Spleen (tissue), 11 donors: ENCODE results near the gene EML2. TPM values are rescaled to one million over a fixed set of nuclear protein-coding genes. Genes with fewer than 3 reads are reported as not detected.
"Not testable (repeated sequence)": the region's sequence is repeated elsewhere in the genome, so short reads cannot be mapped to it uniquely, and the experiment has no call there.

Experiments used
- DNase-seq: peaks from one replicate; pipeline ENCODE4 v3.0.0-alpha.2; 2020
- H3K27ac ChIP-seq, 8 donors: fragments of 200-600 bp; sonication (generic) in 7 of 8; 1 replicate in 4 of 8; 2 replicates in 4 of 8; pipeline versions ENCODE4 v1.5.0 to v1.8.0; 2016 to 2021; ENCODE audit warnings: inconsistent platforms in 4 of 8, mild to moderate bottlenecking in 4 of 8, moderate library complexity in 1 of 8
- H3K27me3 ChIP-seq, 7 donors: fragments of 200-600 bp; sonication (generic) in 6 of 7; replicated peaks in 1 of 7; 1 replicate in 4 of 7; 2 replicates in 3 of 7; pipeline versions ENCODE4 v1.5.0 to v1.8.0; 2016 to 2021; ENCODE audit warnings: inconsistent platforms in 3 of 7, mild to moderate bottlenecking in 1 of 7
- H3K36me3 ChIP-seq, 6 donors: fragments of 200-600 bp; sonication (generic) in 5 of 6; 1 replicate in 4 of 6; 2 replicates in 2 of 6; pipeline versions ENCODE4 v1.5.0 to v1.8.0; 2016 to 2021; ENCODE audit warnings: inconsistent platforms in 2 of 6
- H3K4me1 ChIP-seq, 6 donors: fragments of 200-600 bp; sonication (generic) in 5 of 6; 1 replicate in 3 of 6; 2 replicates in 3 of 6; pipeline versions ENCODE4 v1.5.0 to v1.8.0; 2016 to 2021; ENCODE audit warnings: inconsistent platforms in 3 of 6
- H3K4me3 ChIP-seq, 8 donors: fragments of 200-600 bp; sonication (generic) in 7 of 8; 1 replicate in 4 of 8; 2 replicates in 4 of 8; pipeline versions ENCODE4 v1.5.0 to v1.8.0; 2016 to 2021; ENCODE audit warnings: inconsistent platforms in 4 of 8, mild to moderate bottlenecking in 4 of 8, moderate library complexity in 2 of 8
- H3K9me3 ChIP-seq, 8 donors: fragments of 200-600 bp; sonication (generic) in 7 of 8; 1 replicate in 4 of 8; 2 replicates in 4 of 8; pipeline versions ENCODE4 v1.5.0 to v1.8.0; 2016 to 2021; ENCODE audit warnings: inconsistent platforms in 4 of 8
- CTCF ChIP-seq, 11 experiments: fragments of 200-600 bp in 7 of 11; fragments of 450-650 bp in 4 of 11; sonication (generic) in 4 of 11; IDR thresholded peaks in 8 of 11; conservative IDR thresholded peaks in 3 of 11; 1 replicate in 7 of 11; 2 replicates in 4 of 11; pipeline versions ENCODE4 v1.4.0 to v1.8.0; 2016 to 2021; ENCODE audit warnings: antibody characterized with exemption in 11 of 11, inconsistent platforms in 4 of 11, mild to moderate bottlenecking in 1 of 11
- POLR2A ChIP-seq, 3 donors: fragments of 450-650 bp; IDR thresholded peaks; one replicate each; pipeline ENCODE4 v1.5.1; 2017; ENCODE audit warnings: antibody characterized with exemption in 3 of 3, mild to moderate bottlenecking in 1 of 3
- POLR2AphosphoS5 ChIP-seq, 3 donors: sonication (generic); formaldehyde crosslinking; IDR thresholded peaks; one replicate each; pipeline ENCODE4 v1.5.1; 2017; ENCODE audit warnings: antibody characterized with exemption in 3 of 3
- WGBS, 5 donors: extraction: QIAGEN DNeasy Blood & Tissue Kit in 3 of 5; methylation state at CpG; one replicate each; pipeline versions ENCODE4 v1.1.5 to v1.1.7; 2013 to 2018; 5-methylcytosine and 5-hydroxymethylcytosine counted together
- intact Hi-C: fragments of 100-400 bp; cut with DNase I; formaldehyde crosslinking; loops from one replicate; pipeline ENCODE4 v1.15.0; 2023; ENCODE audit warnings: low total_unique reads
- polyA plus RNA-seq, 3 donors: library from polyadenylated mRNA; stranded (reverse); fragments of 200-250 nt; gene quantifications; one replicate each; pipeline ENCODE4 v1.2.1, GENCODE V29; 2013
- total RNA-seq, 7 donors: library from RNA; depleted of rRNA in 3 of 7; stranded (reverse); fragments of >200 nt in 3 of 7; fragmentation: NEBNext Ultra II Directional in 4 of 7; extraction: Animal tissue kit (Norgen Biotek cat#: 25700) in 4 of 7; gene quantifications; one replicate each; pipeline versions ENCODE4 v1.1.0 to v1.2.1, GENCODE V29; 2016 to 2021
- donor health status: healthy with polysubstance abuse.
- donor health status: DM: no; HTN: no; CAD: no; lungs with moderate emphysema.
- donor health status: DM: no; HTN: no; CAD: no.
- donor health status: Bipolar disorder and iron deficiency.
- donor health status: healthy.
- donor health status: DM: no; HTN: no; CAD: no.
- donor health status: DM: yes; HTN: yes; CAD: no.

The EML2 gene
- total and polyA plus RNA-seq, 10 donors = 27.1 to 60.6 (median 40.4) TPM

- Histone ChIP-seq H3K27me3 (no peaks in the 10 kb centered on the region), H3K9me3 (no peaks in the 10 kb centered on the region), H3K27ac (peak overlapping the region in 4 of 8 donors; percentile 18 to 58 (median 42)), H3K36me3 (peaks cover 0 to 98% (median 71%) of the 10 kb centered on the region in 6 donors), H3K4me1 (peaks cover 0 to 24% (median 5%) of the 10 kb centered on the region in 6 donors), H3K4me3 (peak overlapping the region in 2 of 8 donors; percentile 19 to 48)
- intact Hi-C loops = no loop called here
- DNase-seq = peak; percentile 85
- 55 to 75% (median 64%) methylated on average over 33 to 37 of the region's 37 CpGs for WGBS, 5 donors
- TF ChIP-seq POLR2AphosphoS5 (IDR thresholded peaks at IDR 0.05) (peak in 1 of 3 donors; percentile 17), POLR2A (IDR thresholded peaks at IDR 0.05) (no peak)
Observed at GRCh38 chr19:45615795-45616703, 23.1 kb downstream of the EML2 start.

- H3K27ac ChIP-seq = peak overlapping the region in 1 of 8 donors; percentile 58
- 91 to 96% (median 94%) methylated on average over 9 of the region's 9 CpGs for WGBS, 5 donors
- intact Hi-C loops = not testable (repeated sequence)
Observed at GRCh38 chr19:45615056-45615455, 24.1 kb downstream of the EML2 start.

GRCh38 chr19:45613926-45614725 is 25.1 kb downstream of the EML2 start:
- Histone ChIP-seq H3K4me3 (no peak overlapping the region), H3K36me3 (peaks cover 0 to 98% (median 71%) of the 10 kb centered on the region in 6 donors), H3K4me1 (peaks cover 0 to 24% (median 5%) of the 10 kb centered on the region in 6 donors), H3K27me3 (no peaks in the 10 kb centered on the region), H3K27ac (peak overlapping the region in 4 of 8 donors; percentile 30 to 56 (median 36)), H3K9me3 (peaks cover 0 to 3% (median 0%) of the 10 kb centered on the region in 8 donors)
- intact Hi-C loops = no loop called here
- no peak for DNase-seq
- no peak for TF ChIP-seq CTCF (IDR thresholded peaks at IDR 0.05 in 8 of 11, conservative IDR thresholded peaks at IDR 0.05 in 3 of 11)
- no peak for TF ChIP-seq POLR2A (IDR thresholded peaks at IDR 0.05)
- no peak for TF ChIP-seq POLR2AphosphoS5 (IDR thresholded peaks at IDR 0.05)
- whole genome bisulfite sequencing, 5 donors = 57 to 76% (median 72%) methylated on average over 9 to 10 of the region's 10 CpGs

More at GRCh38 chr19:45615056-45615455, 24.1 kb downstream of the EML2 start:
- H3K36me3 ChIP-seq = peaks cover 0 to 98% (median 73%) of the 10 kb centered on the region in 6 donors
- H3K4me3 ChIP-seq, H3K27me3 ChIP-seq, DNase-seq, H3K9me3 ChIP-seq: not testable (repeated sequence)
- peaks cover 0 to 24% (median 5%) of the 10 kb centered on the region in 6 donors for H3K4me1 ChIP-seq

- TF ChIP-seq CTCF (IDR thresholded peaks at IDR 0.05 in 8 of 11, conservative IDR thresholded peaks at IDR 0.05 in 3 of 11) (no peak), POLR2A (IDR thresholded peaks at IDR 0.05) (no peak), POLR2AphosphoS5 (IDR thresholded peaks at IDR 0.05) (no peak)
- H3K4me3 ChIP-seq = no peak overlapping the region
- intact Hi-C loops = loop anchor here (5.0 kb wide), 1 partner anchor 33 kb away; no protein-coding TSS in a partner anchor
- peaks cover 0 to 5% (median 0%) of the 10 kb centered on the region in 7 donors for H3K27me3 ChIP-seq
- peaks cover 0 to 9% (median 0%) of the 10 kb centered on the region in 8 donors for H3K9me3 ChIP-seq
- 95 to 99% (median 96%) methylated on average over 6 of the region's 6 CpGs for WGBS, 5 donors
- no peak overlapping the region for H3K27ac ChIP-seq
- DNase-seq = no peak
- H3K4me1 ChIP-seq = peaks cover 6 to 17% (median 12%) of the 10 kb centered on the region in 6 donors
- peaks cover 0 to 56% (median 45%) of the 10 kb centered on the region in 6 donors for H3K36me3 ChIP-seq
Observed at GRCh38 chr19:45608948-45609347, 30.2 kb downstream of the EML2 start.
